HG03103 (cell line): Measurements from ENCODE around the gene CELA3B.
"Not testable (repeated sequence)": the region's sequence is repeated elsewhere in the genome, so short reads cannot be mapped to it uniquely, and the experiment has no call there.

Experiments
- ATAC-seq: cut with Tn5 transposase; IDR thresholded peaks from one replicate; pipeline ENCODE4 v1.9.1; 2021; ENCODE audit warnings: low read depth; ENCODE audit not compliant: unreplicated experiment

The CELA3B gene

DNA sequence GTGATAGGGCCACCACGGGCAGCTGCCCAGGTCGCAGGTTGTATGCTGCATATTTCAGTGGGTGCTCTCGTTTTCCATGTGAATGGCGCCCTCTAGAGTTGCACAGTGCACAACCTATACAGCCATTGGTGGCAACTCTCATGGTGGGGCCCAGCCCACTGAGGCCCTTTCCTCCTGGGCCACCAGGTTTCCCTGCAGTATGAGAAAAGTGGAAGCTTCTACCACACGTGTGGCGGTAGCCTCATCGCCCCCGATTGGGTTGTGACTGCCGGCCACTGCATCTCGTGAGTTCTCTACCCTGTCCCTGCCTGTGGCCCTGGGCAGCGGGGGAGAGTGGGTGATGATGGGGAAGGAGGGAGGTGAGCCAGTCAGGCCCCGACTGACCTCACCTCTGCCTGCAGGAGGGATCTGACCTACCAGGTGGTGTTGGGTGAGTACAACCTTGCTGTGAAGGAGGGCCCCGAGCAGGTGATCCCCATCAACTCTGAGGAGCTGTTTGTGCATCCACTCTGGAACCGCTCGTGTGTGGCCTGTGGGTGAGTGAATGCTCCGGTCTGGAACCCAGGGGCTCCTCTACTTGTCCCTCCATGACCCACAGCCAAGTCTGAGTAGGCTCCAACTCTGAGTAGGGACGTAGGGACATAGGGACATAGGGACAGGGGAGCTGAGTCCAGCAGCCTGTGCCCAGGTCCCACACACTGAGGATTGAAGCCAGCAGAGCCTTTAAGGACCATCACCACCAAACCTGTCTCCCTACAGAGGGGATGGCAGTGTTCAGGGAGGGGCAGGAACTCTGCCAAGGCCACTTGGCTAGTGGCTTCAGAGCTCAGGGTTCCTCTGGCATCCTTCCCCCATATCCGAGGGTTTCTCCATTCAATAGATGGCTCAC, 28.7 kb downstream of the CELA3B start:
- not testable (repeated sequence) for ATAC-seq

DNA sequence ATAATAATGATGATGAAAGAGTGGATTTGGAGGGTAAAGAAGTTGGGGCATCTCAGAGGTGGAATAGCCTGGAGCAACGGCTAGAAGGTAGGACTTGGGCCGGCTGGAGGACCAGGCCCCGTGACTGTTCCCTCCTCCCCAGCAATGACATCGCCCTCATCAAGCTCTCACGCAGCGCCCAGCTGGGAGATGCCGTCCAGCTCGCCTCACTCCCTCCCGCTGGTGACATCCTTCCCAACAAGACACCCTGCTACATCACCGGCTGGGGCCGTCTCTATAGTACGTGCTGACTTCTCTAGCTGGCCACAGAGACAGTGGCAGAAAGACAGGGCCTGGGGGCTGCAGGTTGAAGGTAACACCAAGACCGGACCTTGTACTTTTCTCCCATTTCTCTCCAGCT, 29.9 kb downstream of the CELA3B start:
- ATAC-seq = not testable (repeated sequence)

DNA sequence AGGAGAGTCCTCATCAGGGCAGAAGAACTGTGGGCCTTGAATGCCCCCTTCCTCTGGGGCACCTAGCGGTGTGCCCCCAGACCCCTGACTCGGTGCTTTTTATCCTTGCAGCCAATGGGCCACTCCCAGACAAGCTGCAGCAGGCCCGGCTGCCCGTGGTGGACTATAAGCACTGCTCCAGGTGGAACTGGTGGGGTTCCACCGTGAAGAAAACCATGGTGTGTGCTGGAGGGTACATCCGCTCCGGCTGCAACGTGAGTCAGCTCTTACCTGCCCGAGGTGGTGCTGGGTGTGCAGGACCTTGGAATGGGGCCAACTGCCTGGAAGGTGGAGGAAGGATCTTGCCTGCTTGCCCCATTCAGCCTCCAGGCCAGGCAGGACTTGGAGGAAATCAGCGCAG, 30.4 kb downstream of the CELA3B start:
- ATAC-seq = not testable (repeated sequence)

DNA sequence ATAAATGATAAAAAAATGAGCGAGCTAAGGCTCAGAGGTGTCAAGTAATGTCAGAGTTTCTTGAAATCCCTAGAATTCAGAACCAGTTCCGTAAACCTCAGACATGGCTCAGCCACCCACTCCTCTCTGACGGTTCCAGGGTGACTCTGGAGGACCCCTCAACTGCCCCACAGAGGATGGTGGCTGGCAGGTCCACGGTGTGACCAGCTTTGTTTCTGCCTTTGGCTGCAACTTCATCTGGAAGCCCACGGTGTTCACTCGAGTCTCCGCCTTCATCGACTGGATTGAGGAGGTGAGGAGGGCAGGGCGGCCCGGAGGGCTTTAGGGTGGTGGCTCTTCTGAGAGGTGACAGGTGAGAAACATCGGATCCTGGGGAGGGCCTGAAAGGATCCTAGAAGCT, 32.7 kb downstream of the CELA3B start:
- not testable (repeated sequence) for ATAC-seq

DNA sequence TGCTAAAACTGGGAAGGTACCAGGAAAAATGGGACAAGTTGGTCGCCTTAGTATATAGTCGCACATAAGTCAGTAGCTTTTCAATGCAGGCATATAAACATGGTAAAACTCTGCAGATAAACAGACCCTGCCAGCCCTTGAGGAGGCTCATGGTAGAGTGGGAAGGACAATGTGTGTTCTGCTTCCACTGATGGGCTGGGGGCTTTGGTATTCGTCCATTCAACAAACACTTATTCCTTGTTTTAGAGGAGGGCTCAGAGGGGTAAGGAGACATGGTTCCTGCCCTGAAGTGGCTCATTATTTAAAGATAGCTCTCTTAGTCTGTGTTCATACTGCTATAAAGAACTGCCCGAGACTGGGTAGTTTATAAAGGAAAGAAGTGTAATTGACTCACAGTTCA, 35.9 kb downstream of the CELA3B start:
- ATAC-seq = not testable (repeated sequence)

DNA sequence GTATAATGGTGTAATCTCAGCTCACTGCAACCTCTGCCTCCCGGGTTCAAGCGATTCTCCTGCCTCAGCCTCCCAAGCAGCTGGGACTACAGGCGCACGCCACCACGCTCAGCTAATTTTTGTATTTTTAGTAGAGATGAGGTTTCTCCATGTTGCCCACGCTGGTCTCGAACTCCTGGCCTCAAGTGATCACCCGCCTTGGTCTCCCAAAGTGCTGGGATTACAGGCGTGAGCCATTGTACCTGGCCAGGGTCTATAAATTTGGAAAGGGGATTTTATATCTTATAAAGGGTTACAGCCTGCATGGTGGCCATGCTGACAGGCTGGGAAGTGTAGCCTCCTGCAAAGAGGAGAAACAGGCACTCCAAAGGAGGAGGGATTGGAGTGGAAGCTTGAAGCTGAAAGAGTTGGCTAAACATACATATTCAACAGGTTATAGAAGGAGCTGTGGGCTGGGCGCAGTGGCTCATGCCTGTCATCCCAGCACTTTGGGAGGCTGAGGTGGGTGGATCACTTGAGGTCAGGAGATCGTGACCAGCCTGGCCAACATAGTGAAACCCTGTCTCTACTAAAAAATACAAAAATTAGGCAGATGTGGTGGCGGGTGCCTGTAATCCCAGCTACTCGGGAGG, 37.9 kb downstream of the CELA3B start:
- ATAC-seq = not testable (repeated sequence)

DNA sequence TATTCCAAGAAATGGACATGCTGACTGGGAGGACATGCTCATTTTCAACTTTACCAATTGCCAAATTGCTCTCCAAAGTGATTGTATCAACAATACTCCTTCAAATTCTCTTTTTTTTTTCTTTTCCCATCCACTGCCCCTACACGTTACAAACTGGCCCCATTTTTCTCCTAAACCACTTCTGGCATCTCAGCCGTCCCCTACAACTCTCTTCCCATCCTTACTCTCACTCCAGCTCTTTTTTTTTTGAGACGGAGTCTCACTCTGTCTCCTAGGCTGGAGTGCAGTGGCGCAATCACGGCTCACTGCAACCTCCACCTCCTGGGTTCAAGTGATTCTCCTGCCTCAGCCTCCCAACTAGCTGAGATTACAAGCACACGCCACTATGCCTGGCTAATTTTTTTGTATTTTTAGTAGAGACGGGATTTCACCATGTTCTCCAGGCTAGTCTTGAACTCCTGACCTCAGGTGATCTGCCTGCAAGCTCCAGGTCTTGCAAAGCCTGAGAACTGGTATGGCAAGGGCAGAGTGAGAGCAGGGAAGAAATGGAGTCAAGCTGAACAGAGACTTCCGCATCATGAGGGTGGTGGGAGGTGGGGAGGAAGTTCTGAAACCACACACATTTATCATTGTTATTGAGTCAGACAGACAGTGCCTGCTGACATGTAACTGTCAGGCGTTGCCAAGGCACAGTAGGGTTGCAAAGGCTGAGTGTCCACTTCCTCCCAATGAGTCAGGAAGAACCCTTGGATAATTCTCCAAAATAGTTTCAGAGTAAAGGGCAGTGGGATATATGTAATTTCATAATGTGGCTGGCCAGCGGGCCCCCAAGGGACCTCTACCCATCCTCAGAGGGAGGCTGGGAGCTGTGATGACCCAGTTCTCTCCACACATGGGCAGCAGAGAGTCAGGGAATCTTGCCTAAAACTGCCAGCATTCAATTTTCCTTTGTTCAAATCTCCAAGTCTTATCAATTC, 42.0 kb downstream of the CELA3B start:
- ATAC-seq = peak; percentile 78

DNA sequence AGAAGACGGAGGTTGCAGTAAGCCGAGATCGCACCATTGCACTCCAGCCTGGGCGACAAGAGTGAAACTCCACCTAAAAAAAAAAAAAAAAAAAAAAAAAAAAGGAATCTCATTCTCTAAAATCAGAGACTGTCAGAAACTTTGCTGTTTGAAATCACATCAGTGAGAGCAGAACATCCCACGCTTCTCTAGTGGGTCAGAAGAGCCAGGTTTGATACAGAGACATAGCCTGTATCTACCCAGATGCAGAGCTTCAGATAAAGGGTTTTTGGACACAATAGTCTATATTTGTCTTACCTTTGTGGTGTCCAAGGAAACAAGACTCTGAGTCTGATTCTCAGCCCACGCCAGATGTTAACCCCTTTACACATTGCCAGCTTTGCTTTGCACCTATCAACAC, 44.2 kb downstream of the CELA3B start:
- no peak for ATAC-seq

DNA sequence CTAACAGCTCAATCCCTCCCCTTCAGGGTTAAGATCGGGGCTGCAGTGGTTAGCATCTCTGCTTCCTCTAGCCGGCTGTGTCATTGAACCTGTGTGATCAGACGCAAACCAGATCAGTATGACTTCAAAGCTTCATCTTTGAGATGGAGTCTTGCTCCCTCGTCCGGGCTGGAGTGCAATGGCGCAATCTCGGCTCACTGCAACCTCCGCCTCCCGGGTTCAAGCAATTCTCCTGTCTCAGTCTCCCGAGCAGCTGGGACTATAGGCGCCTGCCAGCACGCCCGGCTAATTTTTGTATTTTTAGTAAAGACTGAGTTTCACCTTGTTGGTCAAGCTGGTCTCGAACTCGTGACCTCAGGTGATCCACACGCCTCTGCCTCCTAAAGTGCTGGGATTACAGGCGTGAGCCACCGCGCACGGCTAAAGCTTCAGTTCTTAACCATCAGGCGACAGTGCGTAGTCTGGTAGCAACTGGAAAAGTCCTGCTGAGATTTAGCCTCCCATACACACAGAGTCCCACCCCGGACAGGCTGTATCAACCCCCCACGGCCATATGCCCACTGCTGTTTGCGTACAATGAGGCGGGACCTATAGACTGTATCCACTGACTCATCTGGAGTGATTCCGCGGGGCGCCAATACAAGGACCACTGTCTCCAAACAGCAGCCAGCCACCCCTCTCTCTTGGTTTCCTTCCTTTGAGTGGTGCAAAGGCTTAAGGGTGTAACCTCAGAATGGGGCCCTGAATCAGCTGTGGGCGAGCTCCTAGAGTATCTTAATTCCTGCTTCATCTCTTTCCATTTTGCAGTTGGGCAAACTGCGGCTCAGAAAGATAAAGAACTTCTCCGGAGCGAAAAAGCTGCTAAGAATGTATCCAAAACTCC, 47.9 kb downstream of the CELA3B start:
- peak; percentile 31 for ATAC-seq

DNA sequence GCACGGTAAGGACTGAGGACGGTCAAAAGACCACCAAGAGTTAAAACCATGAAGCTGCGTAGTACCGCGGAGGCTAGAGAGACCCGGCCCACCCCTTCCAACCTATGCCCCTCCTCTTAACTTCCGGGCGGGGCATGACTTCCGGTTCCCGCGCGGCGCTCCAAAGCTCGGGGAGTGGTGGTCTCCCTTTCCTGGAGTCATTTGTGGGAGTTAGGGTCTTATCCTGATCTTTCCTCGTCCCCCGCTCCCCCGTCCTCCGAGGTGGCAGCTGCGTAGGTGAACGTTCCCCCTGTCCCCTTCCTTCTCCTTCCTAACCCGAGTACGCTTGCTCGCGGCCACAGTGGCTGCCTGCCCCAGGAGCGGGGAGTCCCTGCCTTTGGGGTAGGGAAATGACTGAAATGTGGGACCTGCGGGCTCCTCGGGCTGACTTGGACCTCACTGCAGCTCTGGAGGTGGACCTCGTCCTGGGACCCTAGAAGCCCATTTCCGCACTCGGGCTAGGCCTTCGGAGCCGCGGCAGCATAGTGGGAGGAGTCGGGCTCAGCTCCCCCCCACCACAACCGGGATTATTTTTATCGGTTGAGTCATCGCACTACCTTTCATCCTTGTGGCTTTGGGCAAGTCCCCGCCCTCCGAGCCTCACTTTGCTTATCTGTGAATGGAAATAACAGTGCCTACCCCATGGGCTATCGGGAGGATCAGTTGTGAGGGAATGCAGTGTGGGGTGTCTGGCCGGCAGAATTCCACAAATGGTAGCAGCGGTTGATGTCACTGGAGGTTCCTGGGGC, 48.7 kb downstream of the CELA3B start:
- peak; percentile 52 for ATAC-seq

DNA sequence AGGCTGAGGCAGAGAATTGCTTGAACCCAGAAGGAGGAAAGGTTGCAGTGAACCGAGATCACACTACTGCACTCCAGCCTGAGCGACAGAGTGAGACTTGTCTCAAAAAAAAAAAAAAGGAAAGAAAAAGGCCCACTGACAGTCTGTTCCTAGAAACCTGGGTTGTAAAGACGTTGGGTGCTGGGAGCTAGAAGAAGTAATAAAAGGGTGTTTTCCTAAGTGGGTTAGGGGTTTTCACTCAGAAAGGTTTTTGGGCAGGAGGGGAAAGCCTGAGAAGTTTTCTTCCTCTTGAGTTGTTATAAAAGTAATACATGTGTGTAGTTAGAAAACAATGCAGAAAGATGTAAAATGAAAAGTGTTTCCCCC, 50.1 kb downstream of the CELA3B start:
- no peak for ATAC-seq

DNA sequence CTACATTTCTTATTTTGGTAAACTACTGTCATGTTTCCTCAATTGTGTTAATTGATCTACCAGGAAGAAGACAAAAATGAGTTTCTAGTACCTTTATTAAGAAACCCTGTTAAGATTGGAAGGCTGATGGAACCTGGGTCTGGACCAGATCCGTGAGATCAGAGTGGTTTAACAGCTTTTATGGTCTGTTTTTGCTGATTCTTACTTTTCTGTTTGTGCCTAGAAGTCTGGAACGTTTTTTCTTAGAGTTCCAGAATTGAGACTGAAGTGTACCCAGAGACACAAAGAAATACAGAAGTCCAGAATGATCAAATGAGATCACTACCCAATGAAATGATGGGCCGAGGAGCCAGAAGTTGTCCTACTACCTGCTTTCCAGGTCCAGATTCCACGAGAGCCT, 53.2 kb downstream of the CELA3B start:
- no peak for ATAC-seq

DNA sequence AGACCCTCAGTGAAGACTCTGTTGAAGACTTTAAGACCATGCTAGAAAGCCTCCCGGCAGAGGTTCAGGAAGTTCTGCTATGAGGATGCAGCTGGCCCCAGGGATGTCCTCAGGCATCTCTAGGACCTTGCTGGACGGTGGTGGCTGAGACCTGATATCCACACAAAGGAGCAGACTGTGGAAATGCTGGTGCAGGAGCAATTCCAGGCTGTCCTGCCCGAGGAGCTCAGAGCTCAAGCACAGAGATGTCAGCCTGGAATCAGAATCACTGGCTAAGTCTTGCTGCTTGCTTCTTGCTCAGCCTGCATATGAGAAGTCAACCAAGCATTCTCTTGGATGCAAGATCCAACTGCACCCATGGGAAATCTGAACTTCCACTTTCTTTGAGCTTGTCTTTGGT, 53.7 kb downstream of the CELA3B start:
- no peak for ATAC-seq

DNA sequence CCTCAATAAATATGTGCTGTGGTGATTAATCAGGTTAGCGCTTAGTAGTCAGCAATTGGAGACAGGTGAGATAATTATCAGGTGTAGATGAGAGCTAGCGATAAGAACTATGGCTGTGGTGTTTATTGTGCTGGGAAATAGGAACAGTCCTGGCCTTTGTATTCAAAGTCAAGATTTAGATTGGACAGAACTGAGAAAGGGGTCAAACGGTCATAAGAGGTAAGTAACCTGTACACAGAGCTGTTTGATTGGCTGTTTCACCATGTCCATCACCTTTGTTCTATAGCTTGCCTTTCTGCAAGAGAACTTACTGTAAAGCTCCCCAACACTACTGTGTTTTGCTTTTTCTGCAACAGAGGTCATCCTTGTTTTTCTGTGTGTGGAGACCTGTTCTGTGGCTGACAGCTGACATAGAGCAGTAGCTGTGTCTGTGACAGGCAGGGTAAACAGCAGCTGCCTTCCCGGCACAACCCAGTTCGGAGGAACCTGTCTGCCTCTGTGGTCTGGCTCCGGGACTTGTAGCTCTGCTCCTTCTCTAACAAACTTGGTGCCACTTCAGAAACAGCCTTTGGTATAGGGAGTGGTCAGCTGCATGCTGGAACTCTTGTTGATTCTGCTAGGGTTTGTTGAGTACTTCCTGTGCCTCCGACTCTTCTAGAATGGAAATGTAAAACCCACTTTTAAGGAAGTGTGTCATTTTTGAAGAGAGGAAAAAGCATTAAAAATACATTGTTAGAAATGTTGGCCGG, 54.6 kb downstream of the CELA3B start:
- ATAC-seq = no peak

DNA sequence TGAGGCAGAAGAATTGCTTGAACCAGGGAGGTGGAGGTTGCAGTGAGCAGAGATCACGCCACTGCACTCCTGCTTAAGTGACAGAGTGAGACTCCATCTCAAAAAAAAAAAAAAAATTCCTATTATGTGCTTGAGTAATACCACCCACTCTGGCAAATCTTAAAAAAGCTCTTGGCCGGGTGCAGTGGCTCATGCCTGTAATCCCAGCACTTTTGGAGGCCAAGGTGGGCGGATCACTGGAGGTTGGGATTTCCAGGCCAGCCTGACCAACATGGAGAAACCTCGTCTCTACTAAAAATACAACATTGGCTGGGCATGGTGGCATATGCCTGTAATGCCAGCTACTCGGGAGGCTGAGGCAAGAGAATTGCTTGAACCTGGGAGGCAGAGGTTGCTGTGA, 58.0 kb downstream of the CELA3B start:
- not testable (repeated sequence) for ATAC-seq

DNA sequence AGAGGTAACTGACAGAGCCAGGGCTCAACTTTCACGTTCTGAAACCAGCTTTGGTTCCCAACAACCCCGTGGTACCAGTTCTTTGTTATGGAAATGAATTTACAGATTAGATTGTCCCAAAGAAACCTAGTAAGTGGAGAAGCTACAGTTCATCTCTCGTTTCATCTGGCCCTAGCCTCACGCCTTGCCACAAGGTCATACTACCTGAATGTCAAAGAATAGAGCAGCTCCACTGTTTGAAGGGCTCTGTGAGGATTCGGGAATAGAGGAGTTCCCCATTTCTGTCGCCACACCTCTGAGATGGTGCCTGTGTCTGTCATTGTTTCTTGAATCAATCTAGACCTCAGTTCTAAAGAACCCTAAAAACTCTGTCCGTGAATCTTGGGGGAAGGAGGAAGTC, 60.7 kb downstream of the CELA3B start:
- ATAC-seq = no peak

DNA sequence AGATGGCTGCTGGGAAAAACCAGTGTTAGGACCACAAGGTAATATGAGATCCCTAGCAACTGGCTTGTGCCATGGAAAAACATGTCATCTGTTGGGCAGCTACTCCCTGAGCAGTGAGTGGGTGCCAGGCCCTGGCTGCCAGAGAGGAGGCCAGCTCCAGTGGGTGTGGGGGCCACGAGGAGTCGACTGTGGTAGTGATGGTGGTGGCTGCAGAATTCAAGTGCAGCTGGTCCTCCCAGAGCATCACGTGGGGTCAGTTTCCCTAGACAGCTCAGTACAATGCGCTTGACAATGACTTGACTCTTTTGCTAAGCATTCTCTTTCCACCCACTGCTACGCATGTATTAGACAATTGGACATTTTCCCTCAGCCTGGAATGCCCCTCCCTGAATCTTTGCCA, 61.2 kb downstream of the CELA3B start:
- no peak for ATAC-seq
